Gastrocnemius medialis (tissue), 4 donors: Measurements from ENCODE around the gene CACNA1H.

Experiments used
- CTCF ChIP-seq, 5 experiments: fragments of 450-650 bp in 3 of 5; fragments of 200-600 bp in 2 of 5; sonication (generic) in 2 of 5; IDR thresholded peaks in 4 of 5; conservative IDR thresholded peaks in 1 of 5; 1 replicate in 4 of 5; 2 replicates in 1 of 5; pipeline ENCODE4 v1.5.1; 2016 to 2019; ENCODE audit warnings: antibody characterized with exemption in 5 of 5, mild to moderate bottlenecking in 3 of 5, moderate library complexity in 3 of 5
- POLR2A ChIP-seq, 2 donors: fragments of 450-650 bp; IDR thresholded peaks; one replicate each; pipeline ENCODE4 v1.6.1; 2017; ENCODE audit warnings: antibody characterized with exemption in 2 of 2, mild to moderate bottlenecking in 2 of 2, moderate library complexity in 2 of 2

- TF ChIP-seq CTCF (IDR thresholded peaks at IDR 0.05 in 4 of 5, conservative IDR thresholded peaks at IDR 0.05 in 1 of 5) = no peak
- no peak for TF ChIP-seq POLR2A (IDR thresholded peaks at IDR 0.05)
Measured at GRCh38 chr16:1210461-1210860, 57.6 kb downstream of the CACNA1H start.
